Keratinocyte (primary cell): ENCODE data around the gene MMP2. TPM values are rescaled to one million over a fixed set of nuclear protein-coding genes. Genes with fewer than 3 reads are reported as not detected.

ENCODE experiments used
- DNase-seq: peaks from one replicate; pipeline ENCODE4 v3.0.0-alpha.2; 2011; ENCODE audit warnings: low read depth, missing footprints, low spot score
- FAIRE-seq: peaks from 2 replicates; lab custom pipeline; 2011; peaks lifted over from hg19 to GRCh38; lab: Jason Lieb, UNC
- H2AFZ ChIP-seq: 2 replicates; pipeline ENCODE4 v1.6.0; 2012; ENCODE audit warnings: low read length, control low read depth, inconsistent platforms; ENCODE audit not compliant: control insufficient read depth
- H3K27ac ChIP-seq: 2 replicates; pipeline ENCODE4 v1.5.1; 2011; ENCODE audit warnings: low read length; ENCODE audit not compliant: control insufficient read depth, insufficient read depth
- H3K27me3 ChIP-seq: 3 replicates; pipeline ENCODE4 v1.6.0; 2011; ENCODE audit warnings: low read length; ENCODE audit not compliant: control insufficient read depth, insufficient read depth; ENCODE audit errors: extremely low read depth
- H3K36me3 ChIP-seq, 2 experiments: 2 replicates in 1 of 2; 3 replicates in 1 of 2; pipeline ENCODE4 v1.5.1; 2011; ENCODE audit warnings: low read length in 2 of 2, mild to moderate bottlenecking in 1 of 2; ENCODE audit not compliant: control insufficient read depth in 2 of 2, insufficient read depth in 2 of 2; ENCODE audit errors: extremely low read depth in 1 of 2
- H3K4me1 ChIP-seq: 3 replicates; pipeline ENCODE4 v1.5.1; 2011; ENCODE audit warnings: low read length; ENCODE audit not compliant: control insufficient read depth, insufficient read depth; ENCODE audit errors: extremely low read depth
- H3K4me2 ChIP-seq: 3 replicates; pipeline ENCODE4 v1.6.0; 2011; ENCODE audit warnings: low read depth, low read length; ENCODE audit not compliant: control insufficient read depth, insufficient read depth; ENCODE audit errors: extremely low read depth
- H3K4me3 ChIP-seq, 3 experiments: fragments of 200-600 bp in 1 of 3; sonication (generic) in 1 of 3; 2 replicates in 2 of 3; 3 replicates in 1 of 3; pipeline ENCODE4 v1.5.1; 2011 to 2016; ENCODE audit warnings: low read length in 3 of 3, mild to moderate bottlenecking in 3 of 3, control low read depth in 2 of 3, inconsistent platforms in 1 of 3, low read depth in 1 of 3, mixed read lengths in 1 of 3, mixed run types in 1 of 3, moderate library complexity in 1 of 3; ENCODE audit not compliant: control insufficient read depth in 2 of 3, insufficient read depth in 2 of 3; ENCODE audit errors: extremely low read depth in 1 of 3
- H3K79me2 ChIP-seq: 2 replicates; pipeline ENCODE4 v1.6.0; 2012; ENCODE audit warnings: low read length; ENCODE audit not compliant: control insufficient read depth, insufficient read depth
- H3K9ac ChIP-seq: 3 replicates; pipeline ENCODE4 v1.6.0; 2011; ENCODE audit warnings: low read length; ENCODE audit not compliant: control insufficient read depth, insufficient read depth; ENCODE audit errors: extremely low read depth
- H3K9me1 ChIP-seq: 3 replicates; pipeline ENCODE4 v1.6.0; 2011; ENCODE audit warnings: low read length; ENCODE audit not compliant: control insufficient read depth, insufficient read depth; ENCODE audit errors: extremely low read depth
- H3K9me3 ChIP-seq: 2 replicates; pipeline ENCODE4 v1.5.1; 2012; ENCODE audit warnings: low read depth, low read length; ENCODE audit not compliant: control insufficient read depth
- H4K20me1 ChIP-seq: 3 replicates; pipeline ENCODE4 v1.6.0; 2011; ENCODE audit warnings: low read length; ENCODE audit not compliant: control insufficient read depth, insufficient read depth; ENCODE audit errors: extremely low read depth
- CTCF ChIP-seq, 3 experiments: IDR thresholded peaks in 1 of 3; conservative IDR thresholded peaks in 1 of 3; optimal IDR thresholded peaks in 1 of 3; 2 replicates in 2 of 3; 3 replicates in 1 of 3; pipeline versions ENCODE3 to v1.5.1; 2011; ENCODE audit warnings: low read length in 3 of 3, mild to moderate bottlenecking in 3 of 3, moderate library complexity in 2 of 3, control low read depth in 1 of 3, inconsistent platforms in 1 of 3; ENCODE audit not compliant: insufficient read depth in 2 of 3; ENCODE audit errors: extremely low read depth in 1 of 3
- EZH2 ChIP-seq: IDR thresholded peaks from one replicate; pipeline ENCODE4 v1.6.1; 2012; ENCODE audit warnings: inconsistent platforms, mild to moderate bottlenecking, low read length, moderate library complexity
- dilution Hi-C: fragments of 300-500 bp; cut with MboI; formaldehyde crosslinking; loops from one replicate; pipeline ENCODE4 v1.7.0; 2020; ENCODE audit warnings: low sequenced_read_pairs; ENCODE audit not compliant: extremely low pct_ligation_motif_present
- polyA plus RNA-seq, 5 experiments: library from polyadenylated mRNA; depleted of rRNA in 3 of 5; stranded (reverse) in 3 of 5; stranded (forward) in 1 of 5; unstranded in 1 of 5; fragments of >200 nt; gene quantifications; 1 replicate in 1 of 5; 2 replicates in 3 of 5; 3 replicates in 1 of 5; pipeline versions ENCODE4 v1.2.1 to v1.2.3, GENCODE V29; 2011 to 2012; ENCODE audit warnings: missing spikeins in 2 of 5, low read depth in 1 of 5, low replicate concordance in 1 of 5

Gene MMP2
- polyA plus RNA-seq, 1 donor (not counting 4 experiments of a cell fraction or from before 2014, with no cell fraction given), result 59.2 TPM

GRCh38 chr16:55473587-55473986 lies 5.4 kb upstream of the MMP2 start:
- H3K9me1 ChIP-seq, result no peaks in the 10 kb centered on the region
- peaks cover 30% of the 10 kb centered on the region for H3K4me1 ChIP-seq
- H3K36me3 ChIP-seq, result no peaks in the 10 kb centered on the region
- no peak overlapping the region for H3K4me3 ChIP-seq
- no peaks in the 10 kb centered on the region for H3K27me3 ChIP-seq
- no peak overlapping the region for H3K4me2 ChIP-seq
- H3K9ac ChIP-seq, result no peak overlapping the region
- H4K20me1 ChIP-seq, result no peaks in the 10 kb centered on the region
- no peak overlapping the region for H2AFZ ChIP-seq
- H3K9me3 ChIP-seq, result no peaks in the 10 kb centered on the region
- no peak overlapping the region for H3K27ac ChIP-seq
- FAIRE-seq (no peak), DNase-seq (no peak)
- no peak for TF ChIP-seq EZH2
- no peaks in the 10 kb centered on the region for H3K79me2 ChIP-seq
- dilution Hi-C loops, result no loop called here

- peaks cover 31% of the 10 kb centered on the region for H3K4me1 ChIP-seq
- no peaks in the 10 kb centered on the region for H4K20me1 ChIP-seq
- no peak for TF ChIP-seq EZH2
- TF ChIP-seq CTCF (optimal IDR thresholded peaks at IDR 0.05 in 1 of 3, IDR thresholded peaks at IDR 0.05 in 1 of 3, conservative IDR thresholded peaks at IDR 0.05 in 1 of 3; ENCODE audit: extremely low read depth in 1 of 3, insufficient read depth in 2 of 3, low read length in 3 of 3), result no peak
- H2AFZ ChIP-seq, result no peak overlapping the region
- H3K36me3 ChIP-seq, result no peaks in the 10 kb centered on the region
- no peaks in the 10 kb centered on the region for H3K27me3 ChIP-seq
- no peaks in the 10 kb centered on the region for H3K9me3 ChIP-seq
- H3K27ac ChIP-seq, result no peak overlapping the region
- H3K4me2 ChIP-seq, result no peak overlapping the region
- H3K79me2 ChIP-seq, result no peaks in the 10 kb centered on the region
- no peak overlapping the region for H3K4me3 ChIP-seq
- no peaks in the 10 kb centered on the region for H3K9me1 ChIP-seq
- dilution Hi-C loops, result no loop called here
- FAIRE-seq, result no peak
- DNase-seq, result no peak
- no peak overlapping the region for H3K9ac ChIP-seq
Measured at GRCh38 chr16:55474821-55475220, 4.2 kb upstream of the MMP2 start.

- peaks cover 29% of the 10 kb centered on the region for H3K4me1 ChIP-seq
- DNase-seq (no peak), FAIRE-seq (no peak)
- no peak overlapping the region for H3K27ac ChIP-seq
- dilution Hi-C loops, result no loop called here
- H3K27me3 ChIP-seq, result no peaks in the 10 kb centered on the region
- H3K9me1 ChIP-seq, result no peaks in the 10 kb centered on the region
- no peak overlapping the region for H3K9ac ChIP-seq
- no peaks in the 10 kb centered on the region for H3K79me2 ChIP-seq
- H2AFZ ChIP-seq, result no peak overlapping the region
- no peaks in the 10 kb centered on the region for H3K9me3 ChIP-seq
- TF ChIP-seq EZH2 (no peak), CTCF (optimal IDR thresholded peaks at IDR 0.05 in 1 of 3, IDR thresholded peaks at IDR 0.05 in 1 of 3, conservative IDR thresholded peaks at IDR 0.05 in 1 of 3; ENCODE audit: extremely low read depth in 1 of 3, insufficient read depth in 2 of 3, low read length in 3 of 3) (no peak)
- no peaks in the 10 kb centered on the region for H3K36me3 ChIP-seq
- no peak overlapping the region for H3K4me2 ChIP-seq
- H3K4me3 ChIP-seq, result no peak overlapping the region
- no peaks in the 10 kb centered on the region for H4K20me1 ChIP-seq
Measured at GRCh38 chr16:55475919-55476318, 3.1 kb upstream of the MMP2 start.
